HepG2 (cell line): ENCODE measurements around the gene PTPRH. TPM values are rescaled to one million over a fixed set of nuclear protein-coding genes. Genes with fewer than 3 reads are reported as not detected.

ENCODE experiments used
- CEBPG ChIP-seq: IDR thresholded peaks from 2 replicates; pipeline ENCODE4 v1.6.1; 2016
- FOXK2 ChIP-seq: fragments of 450-650 bp; IDR thresholded peaks from 2 replicates; pipeline ENCODE4 v1.6.1; 2016
- IRX3 ChIP-seq: sonication (generic); formaldehyde crosslinking; IDR thresholded peaks from 2 replicates; pipeline ENCODE4 v1.8.1; 2023; ENCODE audit warnings: mild to moderate bottlenecking, low read depth, missing genetic modification reagents, borderline replicate concordance
- KDM4B ChIP-seq: sonication (generic); formaldehyde crosslinking; IDR thresholded peaks from 2 replicates; pipeline ENCODE4 v1.4.0; 2020; ENCODE audit warnings: missing genetic modification reagents
- NR3C1 ChIP-seq: sonication (generic); formaldehyde crosslinking; IDR thresholded peaks from 2 replicates; pipeline ENCODE4 v1.4.0; 2020; ENCODE audit warnings: missing genetic modification reagents
- PITX1 ChIP-seq: sonication (generic); formaldehyde crosslinking; IDR thresholded peaks from 2 replicates; pipeline ENCODE4 v1.5.1; 2020; ENCODE audit warnings: mild to moderate bottlenecking, missing genetic modification reagents
- SKI ChIP-seq: fragments of 450-650 bp; IDR thresholded peaks from one replicate; pipeline ENCODE4 v1.6.1; 2018; ENCODE audit warnings: mild to moderate bottlenecking; ENCODE audit not compliant: partially characterized antibody
- SRSF9 ChIP-seq: fragments of 200-400 bp; formaldehyde crosslinking; IDR thresholded peaks from 2 replicates; pipeline ENCODE4 v1.6.1; 2018; ENCODE audit warnings: borderline replicate concordance, mild to moderate bottlenecking, low read depth, low read length; ENCODE audit not compliant: insufficient read depth, poor library complexity, severe bottlenecking
- SSRP1 ChIP-seq: IDR thresholded peaks from 2 replicates; pipeline ENCODE4 v1.6.1; 2016; ENCODE audit warnings: control low read depth
- TAF15 ChIP-seq: fragments of 200-400 bp; formaldehyde crosslinking; IDR thresholded peaks from one replicate; pipeline ENCODE4 v1.6.1; 2018; ENCODE audit warnings: mild to moderate bottlenecking, low read depth, low read length; ENCODE audit not compliant: poor library complexity, severe bottlenecking
- ZFP1 ChIP-seq: IDR thresholded peaks from 2 replicates; pipeline ENCODE4 v1.6.1; 2016
- ZNF263 ChIP-seq: sonication (generic); formaldehyde crosslinking; IDR thresholded peaks from 2 replicates; pipeline ENCODE4 v1.4.0; 2020; ENCODE audit warnings: missing genetic modification reagents
- ZNF605 ChIP-seq: sonication (generic); formaldehyde crosslinking; IDR thresholded peaks from 2 replicates; pipeline ENCODE4 v1.8.0; 2022; ENCODE audit warnings: mild to moderate bottlenecking, missing genetic modification reagents
- ZNF75D ChIP-seq: sonication (generic); formaldehyde crosslinking; IDR thresholded peaks from 2 replicates; pipeline ENCODE4 v1.8.1; 2023; ENCODE audit warnings: missing genetic modification reagents, mild to moderate bottlenecking, borderline replicate concordance
- polyA plus RNA-seq, 8 experiments: library from polyadenylated mRNA; depleted of rRNA in 3 of 8; stranded (reverse) in 7 of 8; unstranded in 1 of 8; fragments of >200 nt; fragmentation: Illumina TruSeq in 4 of 8; extraction: Trizol in 4 of 8; gene quantifications; 2 replicates each; pipeline versions ENCODE4 v1.2.1 to v1.2.3, GENCODE V29; 2011 to 2016; ENCODE audit warnings: low read depth in 4 of 8, missing spikeins in 1 of 8, mixed read lengths in 1 of 8; ENCODE audit not compliant: insufficient read depth in 1 of 8
- total RNA-seq, 5 experiments: library from RNA; depleted of rRNA; stranded (reverse); fragments of >200 nt; fragmentation: Illumina TruSeq; extraction: Trizol; gene quantifications; 2 replicates each; pipeline ENCODE4 v1.2.3, GENCODE V29; 2016; ENCODE audit warnings: low read depth in 1 of 5
- TF ChIP-seq, protein P1 (sequence below): sonication (generic); formaldehyde crosslinking; IDR thresholded peaks from 2 replicates; pipeline ENCODE4 v1.4.0; 2020; ENCODE audit warnings: mild to moderate bottlenecking, missing genetic modification reagents
- TF ChIP-seq, protein P2 (sequence below), 2 experiments: sonication (generic) in 1 of 2; formaldehyde crosslinking in 1 of 2; IDR thresholded peaks; 2 replicates each; pipeline versions ENCODE4 v1.6.1 to v1.9.0; 2014 to 2022; ENCODE audit warnings: antibody characterized with exemption in 1 of 2, borderline replicate concordance in 1 of 2, inconsistent platforms in 1 of 2, low read depth in 1 of 2, missing genetic modification reagents in 1 of 2
- TF ChIP-seq, protein P3 (sequence below): IDR thresholded peaks from 2 replicates; pipeline ENCODE4 v1.6.1; 2016; ENCODE audit warnings: mild to moderate bottlenecking
- TF ChIP-seq, protein P4 (sequence below): sonication (generic); formaldehyde crosslinking; conservative IDR thresholded peaks from 2 replicates; pipeline ENCODE4 v1.8.1; 2023; ENCODE audit warnings: missing genetic modification reagents

The PTPRH gene
- total and polyA plus RNA-seq, 2 of the 13 experiments (the other 11 are each of a cell fraction or from before 2014, with no cell fraction given), result 14.7 to 125 TPM

DNA sequence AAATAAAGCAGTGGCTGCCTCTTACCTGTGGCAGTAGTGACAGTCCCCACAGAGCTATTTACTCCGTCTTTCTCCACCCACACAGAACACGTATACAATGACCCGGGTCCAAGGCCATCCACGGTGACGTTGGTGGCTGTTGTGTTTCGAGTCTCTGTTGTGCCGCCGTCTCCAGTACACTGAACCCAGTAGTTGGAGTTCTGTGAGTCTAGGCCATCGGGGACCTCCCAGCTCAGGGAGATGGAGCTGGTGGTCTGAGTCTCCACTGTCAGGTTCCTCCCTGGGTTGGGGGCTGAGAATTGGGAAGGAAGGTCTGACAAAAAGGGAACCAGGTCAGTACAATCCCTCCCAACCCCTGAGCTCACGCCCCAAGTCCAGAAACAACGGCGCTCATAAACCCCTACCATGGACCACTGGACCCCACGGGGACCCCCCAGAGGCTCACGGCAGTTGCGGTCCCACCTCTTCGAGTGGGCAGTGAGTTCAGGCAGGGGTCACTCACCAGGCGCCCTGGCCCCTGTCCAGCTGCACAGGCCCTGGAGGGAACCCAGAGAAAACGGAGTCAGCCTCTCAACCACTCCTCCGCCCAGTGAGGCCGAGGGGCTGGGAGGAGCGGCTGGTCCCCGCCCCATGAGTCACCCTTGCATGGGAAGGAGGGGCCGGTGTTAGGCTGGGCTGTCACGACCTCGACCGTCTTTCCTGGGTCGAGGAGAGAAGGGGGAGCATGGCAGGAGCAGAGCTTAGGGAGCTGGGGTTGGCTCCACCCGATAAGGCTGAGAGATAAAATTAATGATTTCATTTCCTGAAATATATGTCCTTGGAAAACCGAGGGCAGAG lies 2.4 kb downstream of the PTPRH start (continued):
- TF ChIP-seq, protein P1, sequence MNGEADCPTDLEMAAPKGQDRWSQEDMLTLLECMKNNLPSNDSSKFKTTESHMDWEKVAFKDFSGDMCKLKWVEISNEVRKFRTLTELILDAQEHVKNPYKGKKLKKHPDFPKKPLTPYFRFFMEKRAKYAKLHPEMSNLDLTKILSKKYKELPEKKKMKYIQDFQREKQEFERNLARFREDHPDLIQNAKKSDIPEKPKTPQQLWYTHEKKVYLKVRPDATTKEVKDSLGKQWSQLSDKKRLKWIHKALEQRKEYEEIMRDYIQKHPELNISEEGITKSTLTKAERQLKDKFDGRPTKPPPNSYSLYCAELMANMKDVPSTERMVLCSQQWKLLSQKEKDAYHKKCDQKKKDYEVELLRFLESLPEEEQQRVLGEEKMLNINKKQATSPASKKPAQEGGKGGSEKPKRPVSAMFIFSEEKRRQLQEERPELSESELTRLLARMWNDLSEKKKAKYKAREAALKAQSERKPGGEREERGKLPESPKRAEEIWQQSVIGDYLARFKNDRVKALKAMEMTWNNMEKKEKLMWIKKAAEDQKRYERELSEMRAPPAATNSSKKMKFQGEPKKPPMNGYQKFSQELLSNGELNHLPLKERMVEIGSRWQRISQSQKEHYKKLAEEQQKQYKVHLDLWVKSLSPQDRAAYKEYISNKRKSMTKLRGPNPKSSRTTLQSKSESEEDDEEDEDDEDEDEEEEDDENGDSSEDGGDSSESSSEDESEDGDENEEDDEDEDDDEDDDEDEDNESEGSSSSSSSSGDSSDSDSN (CRISPR knock-in tag), result peak; percentile 86
- TF ChIP-seq SKI, result peak; percentile 55
- no peak for TF ChIP-seq ZNF75D (CRISPR knock-in tag)
- TF ChIP-seq SRSF9, result no peak
- TF ChIP-seq SSRP1 (CRISPR knock-in tag), result no peak
- no peak for TF ChIP-seq IRX3
- TF ChIP-seq ZNF263, result peak; percentile 82
- peak; percentile 89 for TF ChIP-seq FOXK2
- TF ChIP-seq, protein P2, sequence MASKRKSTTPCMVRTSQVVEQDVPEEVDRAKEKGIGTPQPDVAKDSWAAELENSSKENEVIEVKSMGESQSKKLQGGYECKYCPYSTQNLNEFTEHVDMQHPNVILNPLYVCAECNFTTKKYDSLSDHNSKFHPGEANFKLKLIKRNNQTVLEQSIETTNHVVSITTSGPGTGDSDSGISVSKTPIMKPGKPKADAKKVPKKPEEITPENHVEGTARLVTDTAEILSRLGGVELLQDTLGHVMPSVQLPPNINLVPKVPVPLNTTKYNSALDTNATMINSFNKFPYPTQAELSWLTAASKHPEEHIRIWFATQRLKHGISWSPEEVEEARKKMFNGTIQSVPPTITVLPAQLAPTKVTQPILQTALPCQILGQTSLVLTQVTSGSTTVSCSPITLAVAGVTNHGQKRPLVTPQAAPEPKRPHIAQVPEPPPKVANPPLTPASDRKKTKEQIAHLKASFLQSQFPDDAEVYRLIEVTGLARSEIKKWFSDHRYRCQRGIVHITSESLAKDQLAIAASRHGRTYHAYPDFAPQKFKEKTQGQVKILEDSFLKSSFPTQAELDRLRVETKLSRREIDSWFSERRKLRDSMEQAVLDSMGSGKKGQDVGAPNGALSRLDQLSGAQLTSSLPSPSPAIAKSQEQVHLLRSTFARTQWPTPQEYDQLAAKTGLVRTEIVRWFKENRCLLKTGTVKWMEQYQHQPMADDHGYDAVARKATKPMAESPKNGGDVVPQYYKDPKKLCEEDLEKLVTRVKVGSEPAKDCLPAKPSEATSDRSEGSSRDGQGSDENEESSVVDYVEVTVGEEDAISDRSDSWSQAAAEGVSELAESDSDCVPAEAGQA (IDR thresholded peaks at IDR 0.05; ENCODE audit: low read depth), result peak; percentile 14; the same call in 1 of the 2 replicates
- TF ChIP-seq, protein P2 (CRISPR knock-in tag; IDR thresholded peaks at IDR 0.05; ENCODE audit: borderline replicate concordance), result no peak
- TF ChIP-seq ZNF605, result no peak
- TF ChIP-seq KDM4B (CRISPR knock-in tag), result peak; percentile 36; the same call in 1 of the 2 replicates
- TF ChIP-seq CEBPG, result peak; percentile 53
- TF ChIP-seq TAF15, result no peak
- no peak for TF ChIP-seq PITX1 (CRISPR knock-in tag)
- no peak for TF ChIP-seq NR3C1 (CRISPR knock-in tag)
- TF ChIP-seq ZFP1, result no peak
- TF ChIP-seq, protein P3, sequence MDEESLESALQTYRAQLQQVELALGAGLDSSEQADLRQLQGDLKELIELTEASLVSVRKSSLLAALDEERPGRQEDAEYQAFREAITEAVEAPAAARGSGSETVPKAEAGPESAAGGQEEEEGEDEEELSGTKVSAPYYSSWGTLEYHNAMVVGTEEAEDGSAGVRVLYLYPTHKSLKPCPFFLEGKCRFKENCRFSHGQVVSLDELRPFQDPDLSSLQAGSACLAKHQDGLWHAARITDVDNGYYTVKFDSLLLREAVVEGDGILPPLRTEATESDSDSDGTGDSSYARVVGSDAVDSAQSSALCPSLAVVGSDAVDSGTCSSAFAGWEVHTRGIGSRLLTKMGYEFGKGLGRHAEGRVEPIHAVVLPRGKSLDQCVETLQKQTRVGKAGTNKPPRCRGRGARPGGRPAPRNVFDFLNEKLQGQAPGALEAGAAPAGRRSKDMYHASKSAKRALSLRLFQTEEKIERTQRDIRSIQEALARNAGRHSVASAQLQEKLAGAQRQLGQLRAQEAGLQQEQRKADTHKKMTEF (CRISPR knock-in tag), result peak; percentile 81; the same call in 1 of the 2 replicates
- TF ChIP-seq, protein P4, sequence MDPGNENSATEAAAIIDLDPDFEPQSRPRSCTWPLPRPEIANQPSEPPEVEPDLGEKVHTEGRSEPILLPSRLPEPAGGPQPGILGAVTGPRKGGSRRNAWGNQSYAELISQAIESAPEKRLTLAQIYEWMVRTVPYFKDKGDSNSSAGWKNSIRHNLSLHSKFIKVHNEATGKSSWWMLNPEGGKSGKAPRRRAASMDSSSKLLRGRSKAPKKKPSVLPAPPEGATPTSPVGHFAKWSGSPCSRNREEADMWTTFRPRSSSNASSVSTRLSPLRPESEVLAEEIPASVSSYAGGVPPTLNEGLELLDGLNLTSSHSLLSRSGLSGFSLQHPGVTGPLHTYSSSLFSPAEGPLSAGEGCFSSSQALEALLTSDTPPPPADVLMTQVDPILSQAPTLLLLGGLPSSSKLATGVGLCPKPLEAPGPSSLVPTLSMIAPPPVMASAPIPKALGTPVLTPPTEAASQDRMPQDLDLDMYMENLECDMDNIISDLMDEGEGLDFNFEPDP (CRISPR knock-in tag), result no peak
